ENCODE results near the gene GLS. TPM values are rescaled to one million over a fixed set of nuclear protein-coding genes. Genes with fewer than 3 reads are reported as not detected.
"Not testable (repeated sequence)": the region's sequence is repeated elsewhere in the genome, so short reads cannot be mapped to it uniquely, and the experiment has no call there.

The GLS gene
- total RNA-seq, 2 experiments from 2014 or later, result 213 to 223 TPM

- ChIA-PET CTCF (no interaction called here), POLR2A (no interaction called here)
Measured at GRCh38 chr2:190853531-190854383, 26.9 kb upstream of the GLS start.

- CTCF ChIA-PET, result no interaction called here
- POLR2A ChIA-PET, result no interaction called here
Measured at GRCh38 chr2:190854726-190855125, 25.9 kb upstream of the GLS start.

- POLR2A ChIA-PET, result no interaction called here
- CTCF ChIA-PET, result no interaction called here
Measured at GRCh38 chr2:190855245-190855644, 25.4 kb upstream of the GLS start.

- POLR2A ChIA-PET, result no interaction called here
Measured at GRCh38 chr2:190856985-190857384, 23.6 kb upstream of the GLS start.

GRCh38 chr2:190858817-190859216 lies 21.8 kb upstream of the GLS start:
- ChIA-PET CTCF (no interaction called here), POLR2A (no interaction called here)

More at GRCh38 chr2:190856985-190857384, 23.6 kb upstream of the GLS start:
- CTCF ChIA-PET, result interaction anchor here (0.8 kb wide), 1 partner anchor 9 kb away, joined by 3 read pairs; no protein-coding TSS in a partner anchor

GRCh38 chr2:190859347-190860297 lies 21.0 kb upstream of the GLS start:
- ChIA-PET CTCF (no interaction called here), POLR2A (no interaction called here)

GRCh38 chr2:190860985-190861680 lies 19.5 kb upstream of the GLS start:
- ChIA-PET POLR2A (no interaction called here), CTCF (interaction anchor here (0.7 kb wide), 1 partner anchor 17 kb away, joined by 4 read pairs; no protein-coding TSS in a partner anchor)

GRCh38 chr2:190862128-190862527 lies 18.5 kb upstream of the GLS start:
- POLR2A ChIA-PET, result interaction anchor here (2.0 kb wide), 1 partner anchor 19 kb away, joined by 7 read pairs; no protein-coding TSS in a partner anchor
- CTCF ChIA-PET, result not testable (repeated sequence)

- ChIA-PET POLR2A (interaction anchor here (2.0 kb wide), 1 partner anchor 19 kb away, joined by 7 read pairs; no protein-coding TSS in a partner anchor), CTCF (interaction anchor here (1.1 to 1.6 kb wide), 3 partner anchors 11 to 20 kb away, joined by 3 to 6 read pairs (median 3); no protein-coding TSS in a partner anchor)
Measured at GRCh38 chr2:190862571-190862991, 18.0 kb upstream of the GLS start.

GRCh38 chr2:190863946-190864345 lies 16.7 kb upstream of the GLS start:
- POLR2A ChIA-PET, result interaction anchor here (2.0 kb wide), 1 partner anchor 17 kb away, joined by 7 read pairs; no protein-coding TSS in a partner anchor
- CTCF ChIA-PET, result interaction anchor here (1.4 to 1.6 kb wide), 2 partner anchors 11 to 13 kb away, joined by 3 read pairs; no protein-coding TSS in a partner anchor

GRCh38 chr2:190864375-190864774 lies 16.2 kb upstream of the GLS start:
- CTCF ChIA-PET, result no interaction called here
- POLR2A ChIA-PET, result no interaction called here

- CTCF ChIA-PET, result interaction anchor here (1.4 kb wide), 1 partner anchor 17 kb away, joined by 6 read pairs; no protein-coding TSS in a partner anchor
- POLR2A ChIA-PET, result interaction anchor here (0.9 kb wide), 1 partner anchor 15 kb away, joined by 4 read pairs; no protein-coding TSS in a partner anchor
Measured at GRCh38 chr2:190867212-190867611, 13.4 kb upstream of the GLS start.

- CTCF ChIA-PET, result no interaction called here
Measured at GRCh38 chr2:190867832-190868231, 12.8 kb upstream of the GLS start.

GRCh38 chr2:190869721-190870120 lies 10.9 kb upstream of the GLS start:
- ChIA-PET CTCF (interaction anchor here (1.2 kb wide), 1 partner anchor 19 kb away, joined by 3 read pairs; no protein-coding TSS in a partner anchor), POLR2A (no interaction called here)

More at GRCh38 chr2:190867832-190868231, 12.8 kb upstream of the GLS start:
- POLR2A ChIA-PET, result no interaction called here

GRCh38 chr2:190873451-190873850 lies 7.2 kb upstream of the GLS start:
- POLR2A ChIA-PET, CTCF ChIA-PET: not testable (repeated sequence)

GRCh38 chr2:190875891-190876290 lies 4.7 kb upstream of the GLS start:
- ChIA-PET POLR2A (interaction anchor here (1.0 kb wide), 1 partner anchor 31 kb away, joined by 3 read pairs; no protein-coding TSS in a partner anchor), CTCF (interaction anchor here (1.1 kb wide), 1 partner anchor 311 kb away, joined by 3 read pairs; no protein-coding TSS in a partner anchor)

GRCh38 chr2:190876631-190877030 lies 4.0 kb upstream of the GLS start:
- ChIA-PET CTCF (interaction anchor here (1.3 kb wide), 1 partner anchor 26 kb away, joined by 4 read pairs; no protein-coding TSS in a partner anchor), POLR2A (interaction anchor here (0.6 kb wide), 2 partner anchors 10 to 246 kb away, joined by 4 to 6 read pairs; no protein-coding TSS in a partner anchor)

- CTCF ChIA-PET, result interaction anchor here (0.6 to 1.3 kb wide), 2 partner anchors 17 to 27 kb away, joined by 4 read pairs; no protein-coding TSS in a partner anchor
- POLR2A ChIA-PET, result interaction anchor here (0.6 kb wide), 1 partner anchor 246 kb away, joined by 6 read pairs; no protein-coding TSS in a partner anchor
Measured at GRCh38 chr2:190877436-190877835, 3.2 kb upstream of the GLS start.
